H9 (cell line): ENCODE results near the gene IMP3. TPM values are rescaled to one million over a fixed set of nuclear protein-coding genes. Genes with fewer than 3 reads are reported as not detected.

ENCODE experiments used
- DNase-seq: peaks from one replicate; pipeline ENCODE4 v3.0.0-alpha.2; 2017
- H2AFZ ChIP-seq: one replicate; pipeline ENCODE4 v1.6.1; 2013; ENCODE audit warnings: mild to moderate bottlenecking, low read length, control low read depth, moderate library complexity
- H2AK5ac ChIP-seq: 2 replicates; pipeline ENCODE4 v1.6.1; 2013; ENCODE audit warnings: low read length, control low read depth, mixed read lengths; ENCODE audit not compliant: insufficient read length
- H2BK120ac ChIP-seq: one replicate; pipeline ENCODE4 v1.6.1; 2013; ENCODE audit warnings: low read depth, mild to moderate bottlenecking, low read length, control low read depth, inconsistent platforms; ENCODE audit not compliant: poor library complexity, severe bottlenecking
- H2BK12ac ChIP-seq: 2 replicates; pipeline ENCODE4 v1.6.1; 2013; ENCODE audit warnings: low read length, control low read depth, mixed read lengths, low read depth; ENCODE audit not compliant: insufficient read length
- H2BK15ac ChIP-seq: 2 replicates; pipeline ENCODE4 v1.6.1; 2013; ENCODE audit warnings: low read depth, low read length, control low read depth
- H2BK20ac ChIP-seq: one replicate; pipeline ENCODE4 v1.6.1; 2013; ENCODE audit warnings: low read depth, mild to moderate bottlenecking, low read length, control low read depth, inconsistent platforms; ENCODE audit not compliant: poor library complexity, severe bottlenecking
- H2BK5ac ChIP-seq: 2 replicates; pipeline ENCODE4 v1.6.1; 2013; ENCODE audit warnings: low read length, control low read depth, mixed read lengths; ENCODE audit not compliant: insufficient read length
- H3K14ac ChIP-seq: 2 replicates; pipeline ENCODE4 v1.6.1; 2013; ENCODE audit warnings: low read length, control low read depth; ENCODE audit not compliant: insufficient read depth
- H3K18ac ChIP-seq: 2 replicates; pipeline ENCODE4 v1.6.1; 2013; ENCODE audit warnings: low read depth, mild to moderate bottlenecking, mixed read lengths, low read length, control low read depth; ENCODE audit not compliant: insufficient read length
- H3K23ac ChIP-seq: 2 replicates; pipeline ENCODE4 v1.6.1; 2013; ENCODE audit warnings: low read length, control low read depth, mixed read lengths, low read depth; ENCODE audit not compliant: insufficient read length
- H3K23me2 ChIP-seq: 2 replicates; pipeline ENCODE4 v1.6.1; 2013; ENCODE audit warnings: low read depth, mild to moderate bottlenecking, mixed read lengths, low read length, control low read depth; ENCODE audit not compliant: insufficient read length, poor library complexity, severe bottlenecking
- H3K27ac ChIP-seq: 2 replicates; pipeline ENCODE4 v1.5.1; 2013; ENCODE audit warnings: low read length, control low read depth, mixed read lengths, low read depth; ENCODE audit not compliant: insufficient read length
- H3K27me3 ChIP-seq: 2 replicates; pipeline ENCODE4 v1.6.1; 2013; ENCODE audit warnings: low read length, control low read depth, inconsistent platforms; ENCODE audit not compliant: insufficient read depth
- H3K4ac ChIP-seq: 2 replicates; pipeline ENCODE4 v1.6.1; 2013; ENCODE audit warnings: low read depth, mild to moderate bottlenecking, control low read depth, inconsistent platforms, low read length, moderate library complexity
- H3K4me1 ChIP-seq: 2 replicates; pipeline ENCODE4 v1.6.1; 2013; ENCODE audit warnings: low read length, control low read depth, inconsistent platforms; ENCODE audit not compliant: insufficient read depth
- H3K4me2 ChIP-seq: 2 replicates; pipeline ENCODE4 v1.6.1; 2013; ENCODE audit warnings: low read length, control low read depth, mixed read lengths; ENCODE audit not compliant: insufficient read length, insufficient read depth
- H3K56ac ChIP-seq: 2 replicates; pipeline ENCODE4 v1.6.1; 2013; ENCODE audit warnings: low read depth, mild to moderate bottlenecking, mixed read lengths, low read length, control low read depth; ENCODE audit not compliant: insufficient read length
- H3K79me1 ChIP-seq: 2 replicates; pipeline ENCODE4 v1.6.1; 2013; ENCODE audit warnings: low read depth, mild to moderate bottlenecking, moderate library complexity, low read length, control low read depth, inconsistent platforms; ENCODE audit not compliant: insufficient read depth, poor library complexity, severe bottlenecking
- H3K79me2 ChIP-seq: 2 replicates; pipeline ENCODE4 v1.6.1; 2013; ENCODE audit warnings: low read length, control low read depth, inconsistent platforms; ENCODE audit not compliant: insufficient read depth
- H3K9ac ChIP-seq: 2 replicates; pipeline ENCODE4 v1.6.1; 2013; ENCODE audit warnings: low read length, control low read depth, mixed read lengths; ENCODE audit not compliant: insufficient read length; ENCODE audit errors: extremely low read depth
- H3K9me3 ChIP-seq: one replicate; pipeline ENCODE4 v1.6.1; 2013; ENCODE audit warnings: low read depth, low read length, inconsistent platforms; ENCODE audit not compliant: control insufficient read depth
- H3T11ph ChIP-seq: one replicate; pipeline ENCODE4 v1.6.1; 2013; ENCODE audit warnings: mild to moderate bottlenecking, low read length, control low read depth, inconsistent platforms
- H4K20me1 ChIP-seq: one replicate; pipeline ENCODE4 v1.6.1; 2013; ENCODE audit not compliant: control insufficient read depth, insufficient read length, insufficient read depth
- H4K5ac ChIP-seq: 2 replicates; pipeline ENCODE4 v1.6.1; 2013; ENCODE audit warnings: low read depth, mild to moderate bottlenecking, mixed read lengths, low read length, control low read depth; ENCODE audit not compliant: insufficient read length
- H4K8ac ChIP-seq: replicated peaks from 2 replicates; pipeline ENCODE4 v1.6.1; 2013; ENCODE audit warnings: low read length, control low read depth, mixed read lengths, low read depth; ENCODE audit not compliant: insufficient read length
- H4K91ac ChIP-seq: 2 replicates; pipeline ENCODE4 v1.6.1; 2013; ENCODE audit warnings: low read depth, mild to moderate bottlenecking, moderate library complexity, mixed read lengths, low read length, control low read depth; ENCODE audit not compliant: insufficient read length
- H3K27ac Mint-ChIP-seq, 3 experiments: 2 replicates in 2 of 3; 3 replicates in 1 of 3; pipeline ENCODE4 v1.8.0; 2020 to 2021; ENCODE audit warnings: mixed read lengths in 3 of 3, mild to moderate bottlenecking in 1 of 3, moderate library complexity in 1 of 3
- H3K27me3 Mint-ChIP-seq: 2 replicates; pipeline ENCODE4 v1.8.0; 2021; ENCODE audit warnings: low read depth, mild to moderate bottlenecking, moderate library complexity, mixed read lengths
- H3K36me3 Mint-ChIP-seq, 3 experiments: 2 replicates in 2 of 3; 3 replicates in 1 of 3; pipeline ENCODE4 v1.8.0; 2020 to 2021; ENCODE audit warnings: low read depth in 3 of 3, mixed read lengths in 3 of 3; ENCODE audit not compliant: insufficient read depth in 1 of 3
- H3K4me1 Mint-ChIP-seq, 2 experiments: 2 replicates each; pipeline ENCODE4 v1.8.0; 2020; ENCODE audit warnings: mixed read lengths in 2 of 2
- H3K4me3 Mint-ChIP-seq, 2 experiments: 2 replicates in 1 of 2; 3 replicates in 1 of 2; pipeline ENCODE4 v1.8.0; 2020 to 2021; ENCODE audit warnings: mild to moderate bottlenecking in 2 of 2, mixed read lengths in 2 of 2, moderate library complexity in 1 of 2
- H3K9me3 Mint-ChIP-seq, 2 experiments: 2 replicates in 1 of 2; 3 replicates in 1 of 2; pipeline ENCODE4 v1.8.0; 2020; ENCODE audit warnings: mild to moderate bottlenecking in 2 of 2, mixed read lengths in 2 of 2, moderate library complexity in 1 of 2
- total RNA-seq: library from RNA; stranded (reverse); gene quantifications from 2 replicates; pipeline ENCODE4 v1.2.1, GENCODE V29; 2021
- TF ChIP-seq, protein P1 (sequence below): fragments of 200-600 bp; sonication (generic); conservative IDR thresholded peaks from 3 replicates; pipeline ENCODE4 v1.8.0; 2021; ENCODE audit warnings: antibody characterized with exemption, mild to moderate bottlenecking

The IMP3 gene
- total RNA-seq, 1 experiment from 2014 or later, result 97.9 TPM

DNA sequence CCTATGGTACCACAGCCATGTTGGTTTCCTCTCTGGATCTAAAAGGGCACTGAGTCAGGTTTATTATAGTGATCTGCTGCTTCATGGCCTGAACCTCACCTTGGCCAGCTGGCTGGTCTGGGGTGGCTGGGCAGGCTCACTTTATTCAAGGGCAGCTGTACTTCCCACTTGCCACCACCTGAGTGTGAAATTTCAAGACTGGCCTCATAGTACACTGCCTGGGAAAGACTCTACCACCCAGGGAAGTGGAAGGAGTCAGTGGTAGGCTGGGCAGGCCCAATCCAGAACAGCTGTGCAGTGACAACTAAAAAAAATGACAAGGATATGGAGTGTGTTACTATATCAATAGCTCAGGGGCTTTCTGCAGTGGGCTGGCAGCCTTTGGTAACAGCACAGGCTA lies 23.3 kb downstream of the IMP3 start:
- no peak overlapping the region for H2BK120ac ChIP-seq
- no peak overlapping the region for H4K5ac ChIP-seq
- H3K4ac ChIP-seq, result no peak overlapping the region
- TF ChIP-seq, protein P1, sequence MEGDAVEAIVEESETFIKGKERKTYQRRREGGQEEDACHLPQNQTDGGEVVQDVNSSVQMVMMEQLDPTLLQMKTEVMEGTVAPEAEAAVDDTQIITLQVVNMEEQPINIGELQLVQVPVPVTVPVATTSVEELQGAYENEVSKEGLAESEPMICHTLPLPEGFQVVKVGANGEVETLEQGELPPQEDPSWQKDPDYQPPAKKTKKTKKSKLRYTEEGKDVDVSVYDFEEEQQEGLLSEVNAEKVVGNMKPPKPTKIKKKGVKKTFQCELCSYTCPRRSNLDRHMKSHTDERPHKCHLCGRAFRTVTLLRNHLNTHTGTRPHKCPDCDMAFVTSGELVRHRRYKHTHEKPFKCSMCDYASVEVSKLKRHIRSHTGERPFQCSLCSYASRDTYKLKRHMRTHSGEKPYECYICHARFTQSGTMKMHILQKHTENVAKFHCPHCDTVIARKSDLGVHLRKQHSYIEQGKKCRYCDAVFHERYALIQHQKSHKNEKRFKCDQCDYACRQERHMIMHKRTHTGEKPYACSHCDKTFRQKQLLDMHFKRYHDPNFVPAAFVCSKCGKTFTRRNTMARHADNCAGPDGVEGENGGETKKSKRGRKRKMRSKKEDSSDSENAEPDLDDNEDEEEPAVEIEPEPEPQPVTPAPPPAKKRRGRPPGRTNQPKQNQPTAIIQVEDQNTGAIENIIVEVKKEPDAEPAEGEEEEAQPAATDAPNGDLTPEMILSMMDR, result no peak
- peaks cover 31 to 70% (median 69%) of the 10 kb centered on the region in 3 experiments for H3K36me3 Mint-ChIP-seq
- H2AK5ac ChIP-seq, result no peak overlapping the region
- H2BK15ac ChIP-seq, result no peak overlapping the region
- no peak overlapping the region for H3K27ac Mint-ChIP-seq
- no peak overlapping the region for H3K23ac ChIP-seq
- H3K79me2 ChIP-seq, result no peaks in the 10 kb centered on the region
- no peak overlapping the region for H3T11ph ChIP-seq
- no peak overlapping the region for H3K14ac ChIP-seq
- H2BK5ac ChIP-seq, result no peak overlapping the region
- H3K9me3 ChIP-seq, result no peaks in the 10 kb centered on the region
- H3K4me3 Mint-ChIP-seq, result no peak overlapping the region
- H4K20me1 ChIP-seq, result no peaks in the 10 kb centered on the region
- H3K4me2 ChIP-seq, result no peak overlapping the region
- H3K56ac ChIP-seq, result no peak overlapping the region
- H3K27me3 Mint-ChIP-seq, result no peaks in the 10 kb centered on the region
- DNase-seq, result no peak
- H3K79me1 ChIP-seq, result no peaks in the 10 kb centered on the region
- no peak overlapping the region for H3K9ac ChIP-seq
- H3K18ac ChIP-seq, result no peak overlapping the region
- H3K27me3 ChIP-seq, result peaks cover 2% of the 10 kb centered on the region; the same call in 1 of the 2 replicates
- no peak overlapping the region for H2BK20ac ChIP-seq
- no peak overlapping the region for H4K8ac ChIP-seq
- H3K23me2 ChIP-seq, result no peaks in the 10 kb centered on the region
- no peak overlapping the region for H2BK12ac ChIP-seq
- H4K91ac ChIP-seq, result no peak overlapping the region
- no peaks in the 10 kb centered on the region for H3K9me3 Mint-ChIP-seq
- no peaks in the 10 kb centered on the region for H3K4me1 Mint-ChIP-seq
- no peak overlapping the region for H3K27ac ChIP-seq
- no peak overlapping the region for H2AFZ ChIP-seq
- no peaks in the 10 kb centered on the region for H3K4me1 ChIP-seq
